Caki2 (cell line): ENCODE results near the gene PPP1R12B. TPM values are rescaled to one million over a fixed set of nuclear protein-coding genes. Genes with fewer than 3 reads are reported as not detected.
A peak's percentile ranks its signal among the peaks of the same experiment; 100 is the strongest.
"Not testable (repeated sequence)": the region's sequence is repeated elsewhere in the genome, so short reads cannot be mapped to it uniquely, and the experiment has no call there.

Experiments
- DNase-seq: peaks from one replicate; pipeline ENCODE4 v3.0.0-alpha.2; 2015; ENCODE audit warnings: low read depth
- in situ Hi-C: cut with HindIII; loops from 2 replicates; pipeline ENCODE4 v1.10.0; 2016; ENCODE audit warnings: low sequenced_read_pairs, low pct_unique_long_range_greater_than_20kb, mixed read lengths
- total RNA-seq: library from RNA; depleted of rRNA; stranded (reverse); fragments of >200 nt; shearing (Covaris generic); gene quantifications from 2 replicates; pipeline ENCODE4 v1.2.3, GENCODE V29; 2014; ENCODE audit warnings: low replicate concordance

PPP1R12B gene
- total RNA-seq, 1 experiment from 2014 or later: 14.8 TPM

DNA sequence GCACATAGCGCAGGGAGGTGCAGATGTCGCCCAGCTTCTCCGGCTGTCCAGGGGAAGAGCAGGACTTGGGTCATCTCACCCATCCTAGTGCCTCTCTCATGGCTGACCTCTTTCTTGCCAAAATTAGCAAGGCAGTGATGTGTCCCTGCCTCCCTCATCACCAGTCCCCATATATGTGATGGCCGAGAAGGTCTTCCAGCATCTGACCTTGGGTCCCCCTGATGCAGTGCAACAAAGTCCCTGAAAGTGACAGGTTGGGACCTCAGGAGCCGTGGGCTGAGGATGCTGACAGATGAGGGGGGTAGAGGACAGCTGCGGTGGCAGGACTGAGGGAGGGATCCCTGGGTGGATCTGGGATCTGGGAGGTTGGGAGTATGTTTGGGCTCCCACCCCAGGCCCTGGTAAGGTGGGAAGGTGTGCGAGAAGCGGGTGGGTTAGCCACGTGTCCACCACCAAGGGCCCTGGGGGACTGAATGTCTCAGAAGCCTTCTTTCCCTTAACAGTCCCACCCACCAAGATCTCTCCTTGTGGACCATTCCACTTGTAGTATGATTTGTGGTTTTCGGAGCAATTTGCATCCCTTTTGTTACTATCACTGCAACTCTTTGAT is 252.0 kb downstream of the PPP1R12B start:
- no peak for DNase-seq
- in situ Hi-C loops: no loop called here

DNA sequence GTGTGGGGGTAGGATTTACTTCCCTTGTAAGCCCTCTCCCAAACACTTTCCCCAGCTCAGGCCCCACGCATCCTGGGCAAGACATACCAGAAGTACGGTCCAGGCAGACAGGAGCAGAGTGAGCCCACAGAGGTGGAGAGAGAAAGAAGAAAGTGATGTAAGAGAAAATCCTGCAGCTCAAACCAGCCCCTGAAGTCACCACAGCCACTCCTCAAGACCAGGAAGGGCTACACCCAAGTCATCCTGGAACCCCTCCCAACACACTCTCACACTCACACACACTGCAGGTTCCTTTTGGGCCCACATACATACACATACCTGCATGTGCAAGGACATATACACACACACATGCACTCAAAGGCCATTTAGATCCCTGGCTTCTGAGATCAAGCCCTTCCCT is 254.9 kb downstream of the PPP1R12B start:
- no peak for DNase-seq
- in situ Hi-C loops: no loop called here

DNA sequence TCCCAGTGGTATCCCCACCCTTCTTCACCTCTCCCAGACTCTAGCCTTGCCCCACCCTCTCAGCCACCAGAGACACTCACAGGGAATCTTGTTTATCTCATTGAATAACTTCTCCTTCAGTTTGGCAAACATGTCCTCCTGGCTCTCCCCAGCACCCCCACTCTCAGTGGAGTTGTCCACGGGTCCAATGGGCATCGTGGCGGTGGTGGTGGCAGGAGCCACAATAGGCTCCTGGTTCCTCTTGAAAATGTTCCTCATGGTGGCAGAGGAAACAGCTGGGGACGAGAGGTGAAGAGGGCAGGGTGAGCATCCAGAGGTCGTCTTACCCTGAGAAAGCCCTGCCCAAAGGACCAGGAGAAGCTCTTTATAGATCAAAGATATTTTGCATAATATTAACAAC is 257.0 kb downstream of the PPP1R12B start:
- DNase-seq: no peak
- in situ Hi-C loops: no loop called here

DNA sequence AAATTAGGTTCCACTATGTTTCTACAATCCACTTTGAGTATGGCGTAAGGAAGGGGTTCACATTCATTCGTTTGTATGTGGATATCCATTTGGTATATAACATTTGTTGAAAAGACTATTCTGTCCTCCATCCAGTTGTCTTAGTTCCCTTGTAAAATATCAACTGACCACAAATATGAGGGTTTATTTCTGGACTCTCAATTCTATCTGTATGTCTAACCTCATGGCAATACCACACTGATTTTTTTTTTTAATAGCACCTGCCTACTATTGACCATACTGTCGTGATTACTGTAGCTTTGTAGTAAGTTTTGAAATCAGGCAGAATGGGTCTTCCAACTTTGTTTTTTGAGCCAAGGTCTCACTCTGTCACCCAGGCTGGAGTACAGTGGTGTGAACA is 263.5 kb downstream of the PPP1R12B start:
- DNase-seq, in situ Hi-C loops: not testable (repeated sequence)

DNA sequence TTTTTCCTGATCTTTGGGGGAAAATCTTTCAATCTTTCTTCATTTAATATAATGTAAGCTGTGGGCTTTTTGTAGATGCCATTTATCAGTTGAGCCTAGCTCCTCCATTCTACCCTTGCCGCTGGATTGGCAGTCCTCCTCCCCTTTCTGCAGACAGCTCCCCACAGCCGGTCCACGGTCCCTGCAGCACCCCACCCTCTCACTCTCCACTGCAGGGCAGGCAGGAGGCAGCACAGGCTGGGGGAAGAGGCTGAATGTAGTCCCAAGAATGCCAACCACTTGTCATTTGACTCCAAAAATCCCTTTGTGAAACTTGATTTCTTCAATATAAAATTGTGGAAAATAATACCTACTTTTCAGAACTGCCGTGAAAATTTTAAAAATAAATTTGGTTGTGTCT is 265.1 kb downstream of the PPP1R12B start:
- in situ Hi-C loops: no loop called here
- DNase-seq: no peak

DNA sequence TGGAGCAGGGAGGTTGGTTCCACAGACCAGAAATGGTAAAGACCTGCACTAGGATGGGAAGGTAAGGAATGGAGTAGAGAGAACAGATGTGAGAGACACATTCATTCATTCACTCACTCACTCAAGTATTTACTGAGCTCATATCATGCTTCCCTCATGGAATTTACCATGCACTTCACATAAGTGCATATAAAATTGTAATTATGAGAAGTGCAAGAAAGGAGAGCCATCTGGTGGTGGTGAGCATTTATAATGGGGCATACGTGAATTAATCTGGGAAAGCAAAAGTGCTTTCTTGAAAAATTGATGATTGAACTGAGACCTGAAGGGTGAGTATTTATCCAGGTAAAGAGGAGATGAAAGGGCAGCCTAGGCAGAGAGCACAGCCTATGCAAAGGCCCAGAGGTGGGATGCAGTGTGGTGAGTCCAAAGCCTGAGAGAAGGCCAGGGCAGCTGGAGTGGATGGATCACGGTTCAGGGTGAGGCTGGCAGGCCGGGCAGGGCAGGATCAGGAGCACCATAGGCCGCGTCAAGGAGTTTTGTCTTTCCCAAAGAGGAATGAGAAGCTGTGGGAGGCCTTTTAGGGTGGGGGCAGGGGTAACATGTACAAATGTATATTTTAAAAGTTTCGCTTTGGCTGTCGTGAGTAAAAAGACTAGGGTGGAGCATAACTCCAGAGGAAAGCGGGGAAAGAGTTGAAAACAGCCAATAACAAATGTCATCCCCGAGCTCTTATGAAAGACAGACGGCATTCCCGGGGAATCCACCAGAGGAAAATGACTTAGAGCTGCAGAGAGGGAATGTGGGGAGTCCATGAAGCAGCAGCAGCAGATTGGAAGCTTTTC is 266.1 kb downstream of the PPP1R12B start:
- in situ Hi-C loops, DNase-seq: not testable (repeated sequence)

DNA sequence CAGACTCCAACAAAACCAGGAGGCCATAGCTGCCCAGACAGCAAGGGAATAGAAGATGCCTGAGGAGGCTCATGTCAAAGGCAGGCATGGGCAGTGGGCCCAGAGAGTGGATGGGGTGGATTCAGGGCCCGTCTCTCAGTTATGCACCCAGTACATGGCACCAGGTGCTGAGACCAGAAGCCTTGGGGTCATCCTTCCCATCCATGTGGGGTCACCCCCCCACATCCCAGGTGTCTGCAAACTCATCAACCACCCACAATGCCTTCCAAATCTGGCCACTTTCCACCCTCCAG is 266.7 kb downstream of the PPP1R12B start:
- in situ Hi-C loops, DNase-seq: not testable (repeated sequence)

DNA sequence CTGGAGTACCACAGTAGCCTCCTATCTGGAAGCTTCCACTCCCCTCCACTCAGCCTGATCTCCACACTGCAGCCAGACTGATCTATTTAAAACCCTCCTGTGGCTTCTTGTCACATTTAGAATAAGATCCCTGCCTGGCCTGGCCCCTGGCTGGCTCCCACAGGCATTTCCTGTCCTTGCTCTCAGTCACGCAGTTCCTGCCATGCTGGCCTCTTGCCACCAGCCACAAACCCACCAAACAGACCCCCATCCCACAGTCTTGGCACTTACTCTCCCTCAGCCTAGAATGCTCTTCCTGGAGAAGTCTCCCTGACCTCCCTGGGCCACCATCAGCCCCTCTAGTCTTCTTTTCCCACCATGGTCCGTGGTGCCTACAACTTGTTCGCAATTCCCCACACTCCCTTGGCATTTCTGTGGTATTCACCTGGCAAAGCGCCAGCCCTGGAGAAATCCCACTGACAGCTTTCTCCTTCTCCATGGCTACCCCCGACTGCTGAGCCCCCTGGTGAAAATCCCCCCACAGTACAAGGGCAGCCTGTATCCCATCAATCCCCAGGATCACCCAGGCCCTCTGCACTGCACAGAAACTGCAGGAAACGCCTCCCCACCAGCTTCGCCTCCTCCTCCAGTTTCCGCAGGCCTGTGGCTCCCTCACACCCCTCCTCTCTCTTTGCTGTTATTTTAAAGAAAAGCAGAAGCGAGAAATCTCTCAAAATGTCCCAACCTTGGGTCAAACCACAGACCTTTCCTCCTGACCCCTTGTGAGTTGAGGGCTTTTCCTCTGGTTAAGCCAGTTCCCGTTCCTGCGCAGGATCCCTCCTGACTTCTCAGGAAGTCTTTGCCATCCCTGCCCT is 267.2 kb downstream of the PPP1R12B start:
- in situ Hi-C loops: no loop called here
- no peak for DNase-seq

DNA sequence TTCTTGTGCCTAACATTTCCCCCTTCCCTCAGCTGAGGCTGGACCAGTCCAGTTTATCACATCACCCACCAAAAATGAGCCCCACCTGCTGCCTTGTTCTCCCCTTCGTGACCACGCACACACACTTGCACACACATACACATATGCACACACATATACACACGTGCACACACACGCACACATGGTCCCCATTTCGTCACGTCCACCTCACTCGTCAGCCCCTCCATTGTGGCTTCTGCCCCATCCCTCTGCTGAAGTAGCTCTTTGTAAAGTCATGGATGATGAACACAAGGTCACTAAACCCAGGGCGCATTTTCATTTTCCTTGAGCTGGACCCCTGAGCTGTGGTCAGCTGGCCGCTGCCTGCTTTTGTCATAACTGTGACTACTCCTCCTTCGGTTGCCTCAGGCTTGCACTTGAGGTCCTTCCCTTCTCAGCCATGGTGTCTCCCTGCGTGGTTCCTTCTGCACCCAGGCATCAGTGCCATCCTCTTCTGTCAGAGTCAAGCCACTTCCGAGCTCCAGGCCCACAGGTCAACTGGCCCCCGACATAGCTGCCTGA is 267.9 kb downstream of the PPP1R12B start:
- no peak for DNase-seq
- in situ Hi-C loops: no loop called here

DNA sequence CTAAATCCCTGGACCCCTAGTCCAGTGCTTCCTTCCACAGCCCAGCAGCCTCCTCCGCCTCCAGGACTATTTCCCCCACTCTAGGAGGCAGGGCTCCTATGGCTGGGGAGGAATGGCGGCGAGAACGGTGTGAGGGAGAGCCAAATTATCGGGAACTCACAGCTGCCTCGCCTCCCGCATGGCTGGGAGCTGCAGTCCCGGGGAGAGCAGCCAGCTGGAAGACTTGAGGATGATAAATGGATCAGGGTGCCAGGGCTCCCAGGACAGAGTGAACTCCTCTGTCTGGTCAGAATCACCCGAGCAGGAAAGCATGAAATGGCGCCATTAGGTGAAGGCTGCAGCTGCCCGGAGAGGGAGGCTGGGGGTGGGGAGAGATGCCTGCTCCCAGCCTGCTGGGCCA is 270.5 kb downstream of the PPP1R12B start:
- DNase-seq, in situ Hi-C loops: not testable (repeated sequence)

DNA sequence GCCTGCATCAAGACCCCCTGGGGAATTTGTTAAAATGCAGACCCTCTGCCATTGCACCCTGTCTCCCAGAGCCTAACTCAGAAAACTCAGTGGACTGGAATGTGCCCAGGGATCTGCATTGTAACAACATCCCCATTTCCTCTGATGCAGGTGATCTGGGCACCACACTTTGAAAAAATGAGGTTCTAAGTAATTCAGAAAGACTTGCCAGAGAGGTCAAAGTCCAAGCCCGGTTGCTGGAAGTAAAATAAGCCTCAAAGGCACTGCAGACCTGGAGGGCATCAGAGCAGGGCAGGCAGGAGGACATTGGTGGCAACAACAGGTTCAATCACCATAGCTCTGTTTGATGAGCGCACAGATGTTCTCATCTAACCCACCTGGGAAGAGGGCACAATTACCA is 271.0 kb downstream of the PPP1R12B start:
- no peak for DNase-seq
- in situ Hi-C loops: no loop called here

DNA sequence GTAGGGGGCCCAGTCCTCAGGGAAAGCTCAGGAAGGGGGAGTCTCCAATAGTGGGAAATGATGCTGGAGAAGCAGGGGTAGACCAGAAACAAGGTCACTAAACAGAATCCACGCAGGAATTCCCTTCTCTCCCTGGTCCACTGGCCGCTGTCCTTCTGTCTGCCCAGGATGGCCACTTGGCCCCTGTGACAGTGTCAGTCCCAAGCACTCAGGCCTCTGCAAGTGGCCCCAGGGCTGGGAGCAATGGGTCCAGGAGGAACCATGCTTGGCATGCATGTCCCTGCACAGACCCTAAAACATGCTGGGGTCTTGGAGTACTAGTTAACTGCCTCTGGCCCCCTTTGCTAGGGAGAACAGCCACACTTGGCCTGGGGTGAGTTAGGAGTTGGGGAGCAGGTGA is 271.5 kb downstream of the PPP1R12B start:
- in situ Hi-C loops, DNase-seq: not testable (repeated sequence)

DNA sequence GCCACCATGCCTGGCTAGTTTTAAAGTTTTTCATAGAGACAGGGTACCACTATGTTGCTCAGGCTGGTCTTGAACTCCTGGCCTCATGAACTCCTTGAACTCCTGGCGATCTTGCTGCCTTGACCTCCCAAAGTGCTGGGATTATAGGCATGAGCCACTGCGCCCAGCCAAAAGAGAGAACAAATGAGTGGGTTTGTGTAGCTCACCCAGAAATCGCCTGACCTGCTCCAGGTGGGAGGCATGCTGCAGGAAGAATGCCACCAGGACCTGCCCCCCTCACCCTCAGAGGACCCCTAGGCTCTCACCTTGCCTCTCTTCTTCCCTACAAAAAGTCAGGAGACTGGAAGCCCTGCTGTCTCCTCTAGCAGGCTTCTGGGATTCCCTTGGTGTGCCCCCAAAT is 272.9 kb downstream of the PPP1R12B start:
- DNase-seq: no peak
- in situ Hi-C loops: no loop called here

DNA sequence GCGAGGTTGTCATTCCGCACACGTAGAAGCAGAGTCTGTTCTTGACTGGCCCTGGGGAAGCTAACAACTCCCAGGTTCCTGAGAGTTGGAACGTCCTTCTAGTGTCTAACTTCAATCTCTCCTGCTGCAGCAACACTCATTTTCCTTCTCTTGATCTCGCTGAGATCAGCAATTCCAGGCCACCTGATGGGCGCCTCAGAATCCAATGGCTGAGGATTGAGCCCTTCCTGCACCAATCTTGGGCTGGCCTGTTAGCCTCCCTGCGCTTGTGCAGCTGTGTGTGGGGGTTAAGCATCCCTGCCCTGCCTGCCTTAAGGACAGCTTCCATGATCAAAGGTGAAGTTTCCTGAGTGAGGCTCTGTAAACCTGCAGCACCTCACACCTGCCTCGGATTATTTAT is 273.9 kb downstream of the PPP1R12B start:
- in situ Hi-C loops: no loop called here
- DNase-seq: no peak

DNA sequence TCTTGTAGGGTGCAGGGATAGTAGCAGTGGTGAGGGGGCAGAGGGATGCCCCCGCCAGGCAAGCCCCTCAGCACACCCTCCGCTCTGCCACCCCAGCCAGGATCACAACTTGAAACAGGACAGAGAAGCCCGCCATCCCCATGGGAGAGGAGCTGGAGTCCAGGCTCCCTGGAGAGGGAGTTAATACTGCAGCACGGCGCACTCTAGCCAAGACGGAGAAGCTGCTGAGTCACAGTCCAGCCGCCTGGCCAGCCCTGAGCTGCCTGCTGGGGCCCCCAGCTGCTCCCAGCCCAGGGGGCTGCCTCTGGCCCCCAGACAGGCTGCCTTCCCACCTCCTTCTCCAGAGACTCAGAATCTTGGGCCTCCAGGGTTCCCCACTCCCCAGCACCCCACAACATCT is 274.6 kb downstream of the PPP1R12B start:
- in situ Hi-C loops: no loop called here
- DNase-seq: no peak

DNA sequence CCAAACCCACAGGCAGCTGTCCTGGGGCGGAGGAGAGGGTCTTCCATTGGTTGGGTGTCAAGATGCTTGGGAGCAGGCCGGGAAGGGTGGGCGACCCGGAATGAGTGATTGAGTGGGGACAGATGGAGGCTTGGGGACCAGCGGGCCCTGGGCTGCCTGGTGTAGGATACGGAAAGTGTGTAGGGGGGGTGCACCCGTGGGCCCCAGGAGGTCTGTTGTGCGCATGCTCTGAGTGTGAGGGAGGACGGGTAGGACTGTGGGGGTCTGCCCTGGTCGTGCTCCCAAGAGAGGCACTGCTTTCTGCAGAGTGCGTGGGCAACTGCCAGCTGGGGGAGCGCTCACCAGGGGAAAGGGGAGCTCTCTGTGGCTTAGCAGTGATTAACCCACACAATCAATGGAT is 275.0 kb downstream of the PPP1R12B start:
- in situ Hi-C loops, DNase-seq: not testable (repeated sequence)

DNA sequence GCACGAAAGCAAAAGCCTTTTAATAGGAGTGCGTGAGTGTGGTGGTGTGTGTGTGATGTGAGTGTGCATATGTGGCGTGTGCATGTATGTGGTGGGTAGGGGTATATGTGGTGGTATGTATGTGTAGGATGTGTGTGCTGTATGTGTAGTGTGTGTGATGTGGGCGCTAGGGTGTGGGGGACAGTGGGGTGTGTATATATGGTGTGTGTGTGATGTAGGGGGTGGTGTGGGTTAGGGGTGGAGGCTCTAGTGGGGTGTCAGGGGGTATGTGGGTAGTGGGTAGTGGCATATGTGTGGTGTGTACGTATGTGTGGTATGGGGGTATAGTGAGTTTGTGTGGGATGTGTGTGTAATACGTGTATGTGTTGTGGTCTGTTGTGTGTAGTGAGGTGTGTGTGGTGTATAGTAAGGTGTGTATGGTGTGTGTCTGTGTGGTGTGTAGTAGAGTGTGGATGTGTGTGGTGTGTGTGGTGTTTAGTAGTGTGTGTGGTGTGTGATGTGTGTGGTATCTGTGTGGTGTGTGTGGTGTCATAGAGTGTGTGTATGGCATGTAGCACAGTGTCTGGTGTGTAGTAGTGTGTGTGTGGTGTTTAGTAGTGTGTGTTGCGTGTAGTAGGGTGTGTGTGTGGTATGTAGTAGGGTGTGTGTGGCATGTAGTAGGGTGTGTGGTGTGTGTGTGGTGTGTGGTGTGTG is 275.7 kb downstream of the PPP1R12B start:
- in situ Hi-C loops: no loop called here
- no peak for DNase-seq

DNA sequence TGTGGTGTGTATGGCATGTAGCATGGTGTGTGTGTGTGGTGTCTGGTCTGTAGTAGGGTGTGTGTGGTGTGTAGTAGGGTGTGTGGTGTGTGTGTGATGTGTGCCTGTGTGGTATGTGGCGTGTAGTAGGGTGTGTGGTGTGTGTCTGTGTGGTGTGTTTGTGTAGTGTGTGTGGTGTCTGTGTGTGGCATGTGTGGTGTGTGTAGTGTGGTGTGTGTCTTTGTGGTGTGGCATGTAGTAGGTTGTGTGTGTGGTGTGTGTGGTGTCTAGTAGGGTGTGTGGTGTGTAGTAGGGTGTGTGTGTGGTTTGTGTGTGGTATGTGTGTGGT is 276.2 kb downstream of the PPP1R12B start:
- in situ Hi-C loops: no loop called here
- DNase-seq: peak; percentile 12
